Vagina (tissue), 2 donors: ENCODE data around the gene SLC34A1.

Experiments
- CTCF ChIP-seq, 3 experiments: fragments of 450-650 bp in 2 of 3; fragments of 200-600 bp in 1 of 3; sonication (generic) in 1 of 3; IDR thresholded peaks; one replicate each; pipeline ENCODE4 v1.5.1; 2017 to 2019; ENCODE audit warnings: antibody characterized with exemption in 3 of 3, mild to moderate bottlenecking in 2 of 3, moderate library complexity in 2 of 3
- POLR2A ChIP-seq, 2 donors: fragments of 450-650 bp; IDR thresholded peaks; one replicate each; pipeline ENCODE4 v1.6.1; 2017; ENCODE audit warnings: antibody characterized with exemption in 2 of 2, mild to moderate bottlenecking in 2 of 2, moderate library complexity in 2 of 2
- POLR2AphosphoS5 ChIP-seq, 2 donors: sonication (generic); formaldehyde crosslinking; IDR thresholded peaks; one replicate each; pipeline ENCODE4 v1.9.0; 2017; ENCODE audit warnings: antibody characterized with exemption in 2 of 2, mild to moderate bottlenecking in 2 of 2, low read depth in 1 of 2; ENCODE audit not compliant: insufficient read depth in 1 of 2

GRCh38 chr5:177359451-177359851 is 24.8 kb upstream of the SLC34A1 start:
- TF ChIP-seq CTCF (IDR thresholded peaks at IDR 0.05) (no peak), POLR2A (IDR thresholded peaks at IDR 0.05) (no peak), POLR2AphosphoS5 (IDR thresholded peaks at IDR 0.05; ENCODE audit: insufficient read depth in 1 of 2, low read depth in 1 of 2) (no peak)
